Endothelial cell of umbilical vein (primary cell): ENCODE measurements around the gene OR10G3. TPM values are rescaled to one million over a fixed set of nuclear protein-coding genes. Genes with fewer than 3 reads are reported as not detected.
A peak's percentile ranks its signal among the peaks of the same experiment; 100 is the strongest.

Experiments
- BruUV-seq: library from RNA; stranded (reverse); fragments of 400-500 nt; replicated peaks from 2 replicates; lab custom pipeline; 2021; lab: Mats Ljungman, UMichigan
- CTCF ChIA-PET: fragments of 300-600, 350-600 bp; sonication (Branson Sonifier 250); formaldehyde crosslinking; loops from one replicate; lab custom pipeline; 2021; ENCODE audit warnings: antibody characterized with exemption, inconsistent platforms; lab: Charles Lee
- POLR2A ChIA-PET: fragments of 300-600, 350-600 bp; sonication (Branson Sonifier 250); formaldehyde crosslinking; loops from one replicate; lab custom pipeline; 2021; ENCODE audit warnings: antibody characterized with exemption, inconsistent platforms; lab: Charles Lee
- DNase-seq: peaks from one replicate; pipeline ENCODE4 v3.0.0-alpha.2; 2011; ENCODE audit warnings: low read depth, low spot score
- FAIRE-seq: peaks from 2 replicates; lab custom pipeline; 2011; peaks lifted over from hg19 to GRCh38; lab: Jason Lieb, UNC
- H2AFZ ChIP-seq: 2 replicates; pipeline ENCODE4 v1.6.0; 2012; ENCODE audit warnings: low read depth, low read length, control low read depth, inconsistent platforms
- H3K27ac ChIP-seq: 2 replicates; pipeline ENCODE4 v1.5.1; 2011; ENCODE audit warnings: low read depth, mild to moderate bottlenecking, control low read depth, low read length, moderate library complexity; ENCODE audit not compliant: insufficient read depth
- H3K27me3 ChIP-seq, 2 experiments: 2 replicates each; pipeline versions ENCODE4 v1.6.0 to v1.6.1; 2011; ENCODE audit warnings: low read length in 2 of 2, mixed read lengths in 1 of 2; ENCODE audit not compliant: control insufficient read depth in 2 of 2, insufficient read depth in 2 of 2
- H3K36me3 ChIP-seq, 2 experiments: 2 replicates in 1 of 2; 3 replicates in 1 of 2; pipeline ENCODE4 v1.5.1; 2011; ENCODE audit warnings: low read length in 2 of 2, mild to moderate bottlenecking in 1 of 2, moderate library complexity in 1 of 2; ENCODE audit not compliant: control insufficient read depth in 2 of 2, insufficient read depth in 2 of 2; ENCODE audit errors: extremely low read depth in 1 of 2
- H3K4me1 ChIP-seq: 3 replicates; pipeline ENCODE4 v1.5.1; 2011; ENCODE audit warnings: mild to moderate bottlenecking, low read length; ENCODE audit not compliant: control insufficient read depth, insufficient read depth; ENCODE audit errors: extremely low read depth
- H3K4me2 ChIP-seq: 2 replicates; pipeline ENCODE4 v1.6.1; 2011; ENCODE audit warnings: low read length, control low read depth, mixed read lengths; ENCODE audit not compliant: insufficient read depth
- H3K4me3 ChIP-seq, 3 experiments: fragments of 200-600 bp in 1 of 3; sonication (generic), shearing (Covaris generic) in 1 of 3; replicated peaks in 1 of 3; 2 replicates each; pipeline ENCODE4 v1.5.1; 2011 to 2016; ENCODE audit warnings: control low read depth in 3 of 3, low read length in 3 of 3, mild to moderate bottlenecking in 2 of 3, inconsistent platforms in 1 of 3, low read depth in 1 of 3, moderate library complexity in 1 of 3; ENCODE audit not compliant: insufficient read depth in 1 of 3
- H3K79me2 ChIP-seq: 2 replicates; pipeline ENCODE4 v1.6.0; 2012; ENCODE audit warnings: low read length, inconsistent platforms; ENCODE audit not compliant: control insufficient read depth, insufficient read depth
- H3K9ac ChIP-seq: replicated peaks from 2 replicates; pipeline ENCODE3; 2011; ENCODE audit warnings: low read length, control low read depth; ENCODE audit not compliant: insufficient read depth; ENCODE audit errors: extremely low read depth
- H3K9me1 ChIP-seq: replicated peaks from 3 replicates; pipeline ENCODE4 v1.6.0; 2011; ENCODE audit warnings: mild to moderate bottlenecking, low read length; ENCODE audit not compliant: control insufficient read depth, insufficient read depth; ENCODE audit errors: extremely low read depth
- H3K9me3 ChIP-seq: replicated peaks from 2 replicates; pipeline ENCODE4 v1.5.1; 2012; ENCODE audit warnings: low read length, inconsistent platforms; ENCODE audit not compliant: control insufficient read depth, insufficient read depth
- H4K20me1 ChIP-seq: replicated peaks from 2 replicates; pipeline ENCODE3; 2011; ENCODE audit warnings: mild to moderate bottlenecking, low read length; ENCODE audit not compliant: control insufficient read depth, insufficient read depth; ENCODE audit errors: extremely low read depth
- CTCF ChIP-seq, 2 donors: IDR thresholded peaks; 1 replicate in 1 of 2; 2 replicates in 1 of 2; pipeline ENCODE4 v1.5.1; 2011; ENCODE audit warnings: low read length in 2 of 2, mild to moderate bottlenecking in 2 of 2, moderate library complexity in 2 of 2, control low read depth in 1 of 2, inconsistent platforms in 1 of 2, low read depth in 1 of 2; ENCODE audit not compliant: insufficient read depth in 1 of 2; ENCODE audit errors: extremely low read depth in 1 of 2
- EZH2 ChIP-seq: IDR thresholded peaks from 2 replicates; pipeline ENCODE4 v1.6.1; 2012; ENCODE audit warnings: borderline replicate concordance, low read depth, mild to moderate bottlenecking, moderate library complexity, low read length, inconsistent platforms; ENCODE audit not compliant: severe bottlenecking
- FOS ChIP-seq: IDR thresholded peaks from 2 replicates; pipeline ENCODE4 v1.6.1; 2011; ENCODE audit warnings: mild to moderate bottlenecking, low read length, moderate library complexity, borderline replicate concordance; ENCODE audit not compliant: insufficient read depth
- GATA2 ChIP-seq: IDR thresholded peaks from 2 replicates; pipeline ENCODE4 v1.7.0; 2011; ENCODE audit warnings: low read depth, mild to moderate bottlenecking, moderate library complexity, mixed read lengths, low read length; ENCODE audit not compliant: insufficient read length, insufficient read depth
- JUN ChIP-seq: IDR thresholded peaks from 2 replicates; pipeline ENCODE4 v1.6.1; 2011; ENCODE audit warnings: borderline replicate concordance, low read depth; ENCODE audit not compliant: insufficient read length, insufficient read depth
- MAX ChIP-seq: IDR thresholded peaks from 2 replicates; pipeline ENCODE4 v1.6.1; 2011; ENCODE audit not compliant: insufficient read depth, insufficient read length
- MYC ChIP-seq: IDR thresholded peaks from one replicate; pipeline ENCODE4 v1.6.1; 2011; ENCODE audit warnings: mild to moderate bottlenecking, low read depth, low read length
- POLR2A ChIP-seq: IDR thresholded peaks from 2 replicates; pipeline ENCODE4 v1.6.1; 2012; ENCODE audit warnings: low read depth, mild to moderate bottlenecking, control low read depth, low read length
- POLR2AphosphoS5 ChIP-seq: IDR thresholded peaks from 2 replicates; pipeline ENCODE4 v1.6.1; 2012; ENCODE audit warnings: low read depth, mild to moderate bottlenecking, control low read depth, low read length, moderate library complexity; ENCODE audit not compliant: insufficient read depth
- dilution Hi-C: fragments of 300-500 bp; cut with MboI; formaldehyde crosslinking; loops from one replicate; pipeline ENCODE4 v1.15.0; 2019; ENCODE audit warnings: low sequenced_read_pairs; ENCODE audit not compliant: extremely low pct_ligation_motif_present
- intact Hi-C: fragments of 100-400 bp; cut with micrococcal nuclease; formaldehyde crosslinking; loops from one replicate; pipeline ENCODE4 v1.10.0; 2022
- polyA plus RNA-seq, 4 experiments: library from polyadenylated mRNA; depleted of rRNA in 3 of 4; stranded (reverse) in 3 of 4; unstranded in 1 of 4; fragments of >200 nt; gene quantifications; 2 replicates each; pipeline versions ENCODE4 v1.2.1 to v1.2.3, GENCODE V29; 2011 to 2012; ENCODE audit warnings: missing spikeins in 1 of 4
- total RNA-seq: library from RNA; stranded (reverse); gene quantifications from 2 replicates; pipeline ENCODE4 v1.2.3, GENCODE V29; 2021

The OR10G3 gene
- total and polyA plus RNA-seq, 2 donors (not counting 3 experiments of a cell fraction or from before 2014, with no cell fraction given) = not detected

GRCh38 chr14:21525962-21526671 lies 53.8 kb downstream of the OR10G3 start, which contains the start of gene SALL2:
Gene SALL2, minus strand, starts transcription at chr14:21526346. Its CDS starts 219 bp downstream, at chr14:21526127.
- H3K27ac ChIP-seq = no peak within 1 kb of the TSS
- H3K36me3 ChIP-seq = no peaks in the 10 kb centered on the region
- no TSS peak for BruUV-seq
- no peaks in the 10 kb centered on the region for H3K9me1 ChIP-seq
- peaks cover 3% of the 10 kb centered on the region for H3K4me1 ChIP-seq
- no peaks in the 10 kb centered on the region for H3K9me3 ChIP-seq
- intact Hi-C loops (loop anchor here (1.0 kb wide), 1 partner anchor 15 kb away; the partner anchor contains the start of gene METTL3), dilution Hi-C loops (no loop called here)
- peak; percentile 63 for DNase-seq
- peak within 1 kb of the TSS; percentile 32 to 80 (median 67) for H3K4me3 ChIP-seq
- peak within 1 kb of the TSS; percentile 29 for H3K9ac ChIP-seq
- peak within 1 kb of the TSS; percentile 55 for H3K4me2 ChIP-seq
- peak within 1 kb of the TSS; percentile 88 for H2AFZ ChIP-seq
- FAIRE-seq = peak; percentile 59
- no peaks in the 10 kb centered on the region for H3K79me2 ChIP-seq
- H3K27me3 ChIP-seq = peaks cover 20 to 21% of the 10 kb centered on the region in 2 experiments
- POLR2A ChIA-PET = interaction anchor here (0.6 to 1.9 kb wide), 2 partner anchors 15 to 306 kb away, joined by 6 to 19 read pairs; partner anchors contain the start of gene METTL3
- no peak for TF ChIP-seq JUN
- no peak for TF ChIP-seq MAX
- CTCF ChIA-PET = interaction anchor here (0.9 to 3.1 kb wide), 5 partner anchors 12 to 30 kb away, joined by 3 to 28 read pairs (median 8); partner anchors contain the start of gene METTL3
- no peaks in the 10 kb centered on the region for H4K20me1 ChIP-seq

- Histone ChIP-seq H3K4me3 (peak overlapping the region in 2 of 3 experiments; percentile 67 to 80), H3K79me2 (no peaks in the 10 kb centered on the region), H3K4me2 (no peak overlapping the region), H3K27ac (no peak overlapping the region), H3K36me3 (no peaks in the 10 kb centered on the region), H2AFZ (peak overlapping the region; percentile 88), H3K4me1 (peaks cover 3% of the 10 kb centered on the region), H3K9ac (no peak overlapping the region), H4K20me1 (no peaks in the 10 kb centered on the region), H3K9me1 (no peaks in the 10 kb centered on the region), H3K27me3 (peaks cover 21% of the 10 kb centered on the region in 2 experiments), H3K9me3 (no peaks in the 10 kb centered on the region)
- dilution Hi-C loops (no loop called here), intact Hi-C loops (no loop called here)
- FAIRE-seq (no peak), DNase-seq (no peak)
- ChIA-PET POLR2A (interaction anchor here (0.6 to 1.9 kb wide), 2 partner anchors 14 to 306 kb away, joined by 6 to 19 read pairs; partner anchors contain the start of gene METTL3), CTCF (interaction anchor here (1.7 to 3.1 kb wide), 3 partner anchors 12 to 27 kb away, joined by 8 to 28 read pairs (median 10); partner anchors contain the start of gene METTL3)
- TF ChIP-seq JUN = no peak
- no peak for TF ChIP-seq POLR2A
- no peak for TF ChIP-seq GATA2
- TF ChIP-seq MYC = no peak
- TF ChIP-seq EZH2 = no peak
- no peak for TF ChIP-seq POLR2AphosphoS5
- TF ChIP-seq FOS = no peak
- TF ChIP-seq MAX = no peak
- TF ChIP-seq CTCF (IDR thresholded peaks at IDR 0.05; ENCODE audit: extremely low read depth in 1 of 2, insufficient read depth in 1 of 2, low read depth in 1 of 2, low read length in 2 of 2) = no peak
- no TSS peak for BruUV-seq
These were observed 54.3 kb downstream of the OR10G3 start for GRCh38 chr14:21525571-21525961.
